ENCODE data around the gene TMEM244. TPM values are rescaled to one million over a fixed set of nuclear protein-coding genes. Genes with fewer than 3 reads are reported as not detected.

Gene TMEM244
- total RNA-seq, 1 experiment from 2014 or later = not detected

DNA sequence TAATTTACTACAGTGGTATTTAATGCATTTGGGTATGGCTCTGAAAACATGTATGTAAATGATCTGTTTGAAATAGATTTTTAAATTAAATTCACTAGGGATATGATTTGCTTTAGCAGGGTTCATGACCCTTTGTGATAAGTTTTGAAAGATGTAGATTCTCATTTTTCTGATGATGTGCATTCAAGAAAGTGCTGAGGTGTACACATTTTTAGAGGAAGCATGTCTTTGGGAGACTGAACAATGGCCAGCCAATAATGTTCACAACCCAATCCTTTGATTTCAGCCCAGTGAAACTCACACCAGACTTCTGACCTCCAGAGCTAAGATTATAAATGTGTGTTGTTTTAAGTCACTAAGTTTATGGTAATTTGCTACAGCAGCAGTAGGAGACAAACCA lies 71.1 kb downstream of the TMEM244 start:
- TF ChIP-seq, protein P1, sequence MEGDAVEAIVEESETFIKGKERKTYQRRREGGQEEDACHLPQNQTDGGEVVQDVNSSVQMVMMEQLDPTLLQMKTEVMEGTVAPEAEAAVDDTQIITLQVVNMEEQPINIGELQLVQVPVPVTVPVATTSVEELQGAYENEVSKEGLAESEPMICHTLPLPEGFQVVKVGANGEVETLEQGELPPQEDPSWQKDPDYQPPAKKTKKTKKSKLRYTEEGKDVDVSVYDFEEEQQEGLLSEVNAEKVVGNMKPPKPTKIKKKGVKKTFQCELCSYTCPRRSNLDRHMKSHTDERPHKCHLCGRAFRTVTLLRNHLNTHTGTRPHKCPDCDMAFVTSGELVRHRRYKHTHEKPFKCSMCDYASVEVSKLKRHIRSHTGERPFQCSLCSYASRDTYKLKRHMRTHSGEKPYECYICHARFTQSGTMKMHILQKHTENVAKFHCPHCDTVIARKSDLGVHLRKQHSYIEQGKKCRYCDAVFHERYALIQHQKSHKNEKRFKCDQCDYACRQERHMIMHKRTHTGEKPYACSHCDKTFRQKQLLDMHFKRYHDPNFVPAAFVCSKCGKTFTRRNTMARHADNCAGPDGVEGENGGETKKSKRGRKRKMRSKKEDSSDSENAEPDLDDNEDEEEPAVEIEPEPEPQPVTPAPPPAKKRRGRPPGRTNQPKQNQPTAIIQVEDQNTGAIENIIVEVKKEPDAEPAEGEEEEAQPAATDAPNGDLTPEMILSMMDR (conservative IDR thresholded peaks at IDR 0.05; ENCODE audit: low read depth, low read length) = no peak
- TF ChIP-seq EZH2phosphoT487 (IDR thresholded peaks at IDR 0.05; ENCODE audit: borderline replicate concordance, low read length) = no peak
- no peak for TF ChIP-seq EZH2 (IDR thresholded peaks at IDR 0.05; ENCODE audit: low read length, unreplicated experiment)
- BruUV-seq (replicated peaks) = no TSS peak
- no peaks in the 10 kb centered on the region for H3F3A ChIP-seq (ENCODE audit: low read length, unreplicated experiment)
- H3K79me2 ChIP-seq (ENCODE audit: low read length) = no peaks in the 10 kb centered on the region
- H3K4me2 ChIP-seq (ENCODE audit: low read length) = no peak overlapping the region
- no peaks in the 10 kb centered on the region for H3K9me2 ChIP-seq (replicated peaks; ENCODE audit: low read length)
- no peak for ATAC-seq
- no peak overlapping the region for H3K4me3 ChIP-seq (ENCODE audit: low read length)
- POLR2A ChIA-PET (ENCODE audit: unreplicated experiment) = no interaction called here
- no peaks in the 10 kb centered on the region for H3K9me3 ChIP-seq (ENCODE audit: low read length)
- no peaks in the 10 kb centered on the region for H3K36me3 ChIP-seq (ENCODE audit: low read depth, low read length)
- H3K4me1 ChIP-seq (ENCODE audit: insufficient read depth, low read length) = peaks cover 3% of the 10 kb centered on the region; the same call in 1 of the 2 replicates
- no peak overlapping the region for H3K9ac ChIP-seq (ENCODE audit: low read length)
- H3K27me3 ChIP-seq (ENCODE audit: low read length) = no peaks in the 10 kb centered on the region
- CTCF ChIA-PET = no interaction called here
- no peak overlapping the region for H2AFZ ChIP-seq (ENCODE audit: low read length)
- intact Hi-C loops (cut with micrococcal nuclease) = no loop called here
- H3K27ac ChIP-seq (ENCODE audit: low read length) = no peak overlapping the region
- no peaks in the 10 kb centered on the region for H4K20me1 ChIP-seq (ENCODE audit: low read length)
- no peak for DNase-seq

DNA sequence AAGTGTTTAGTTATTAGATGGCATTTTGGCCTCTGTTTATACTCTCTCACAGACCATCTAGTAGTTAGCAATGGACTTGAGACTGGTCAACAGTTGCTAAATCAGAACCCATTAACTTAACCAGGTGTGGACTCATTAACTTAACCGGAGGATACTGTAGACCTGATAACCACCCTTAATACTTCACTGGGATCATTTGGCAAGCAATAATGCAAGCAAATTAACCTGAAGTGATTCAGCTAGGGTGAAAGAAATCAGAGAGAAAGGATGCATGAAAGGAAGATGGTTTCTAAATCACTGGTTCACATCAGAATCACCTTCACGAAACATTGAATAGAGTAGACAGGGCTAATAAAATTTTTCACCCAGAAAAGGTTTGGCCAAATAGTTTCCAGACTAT lies 73.3 kb downstream of the TMEM244 start:
- ATAC-seq (no peak), DNase-seq (no peak)
- ChIA-PET CTCF (no interaction called here), POLR2A (ENCODE audit: unreplicated experiment) (no interaction called here)
- Histone ChIP-seq H3K79me2 (ENCODE audit: low read length) (no peaks in the 10 kb centered on the region), H3K27ac (ENCODE audit: low read length) (no peak overlapping the region), H3K9me2 (replicated peaks; ENCODE audit: low read length) (no peaks in the 10 kb centered on the region), H2AFZ (ENCODE audit: low read length) (no peak overlapping the region), H4K20me1 (ENCODE audit: low read length) (no peaks in the 10 kb centered on the region), H3K36me3 (ENCODE audit: low read depth, low read length) (no peaks in the 10 kb centered on the region), H3K4me2 (ENCODE audit: low read length) (no peak overlapping the region), H3K27me3 (ENCODE audit: low read length) (no peaks in the 10 kb centered on the region), H3K9ac (ENCODE audit: low read length) (no peak overlapping the region), H3K4me1 (ENCODE audit: insufficient read depth, low read length) (peaks cover 7% of the 10 kb centered on the region; the same call in 1 of the 2 replicates), H3F3A (ENCODE audit: low read length, unreplicated experiment) (no peaks in the 10 kb centered on the region), H3K9me3 (ENCODE audit: low read length) (no peaks in the 10 kb centered on the region), H3K4me3 (ENCODE audit: low read length) (no peak overlapping the region)
- TF ChIP-seq EZH2phosphoT487 (IDR thresholded peaks at IDR 0.05; ENCODE audit: borderline replicate concordance, low read length) (no peak), EZH2 (IDR thresholded peaks at IDR 0.05; ENCODE audit: low read length, unreplicated experiment) (no peak)
- TF ChIP-seq, protein P1 (conservative IDR thresholded peaks at IDR 0.05; ENCODE audit: low read depth, low read length) = no peak
- intact Hi-C loops (cut with micrococcal nuclease) = no loop called here
- BruUV-seq (replicated peaks) = no TSS peak

DNA sequence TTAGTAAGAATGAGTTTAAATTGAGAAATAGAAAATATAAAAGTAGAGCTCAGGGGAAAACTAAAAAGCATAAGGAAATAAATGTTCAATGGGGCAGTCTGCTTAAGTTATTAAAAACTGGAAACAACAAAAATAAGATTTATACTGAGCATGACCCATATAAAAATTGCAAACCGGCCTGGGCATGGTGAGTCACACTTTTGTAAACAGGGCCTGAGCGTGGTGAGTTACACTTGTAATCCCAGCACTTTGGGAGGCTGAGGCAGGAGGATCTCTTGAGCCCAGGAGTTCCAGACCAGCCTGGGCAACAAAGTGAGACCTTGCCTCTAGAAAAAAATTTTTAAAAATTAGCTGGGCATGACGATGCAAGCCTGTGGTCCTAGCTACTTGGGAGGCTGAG lies 74.6 kb downstream of the TMEM244 start:
- Histone ChIP-seq H3K9ac (ENCODE audit: low read length) (no peak overlapping the region), H3K9me3 (ENCODE audit: low read length) (no peaks in the 10 kb centered on the region), H3F3A (ENCODE audit: low read length, unreplicated experiment) (no peaks in the 10 kb centered on the region), H3K4me2 (ENCODE audit: low read length) (no peak overlapping the region), H3K9me2 (replicated peaks; ENCODE audit: low read length) (no peaks in the 10 kb centered on the region), H3K27ac (ENCODE audit: low read length) (no peak overlapping the region), H3K4me1 (ENCODE audit: insufficient read depth, low read length) (peaks cover 7% of the 10 kb centered on the region; the same call in 1 of the 2 replicates), H3K27me3 (ENCODE audit: low read length) (no peaks in the 10 kb centered on the region), H3K4me3 (ENCODE audit: low read length) (no peak overlapping the region), H3K79me2 (ENCODE audit: low read length) (no peaks in the 10 kb centered on the region), H3K36me3 (ENCODE audit: low read depth, low read length) (no peaks in the 10 kb centered on the region), H2AFZ (ENCODE audit: low read length) (no peak overlapping the region), H4K20me1 (ENCODE audit: low read length) (no peaks in the 10 kb centered on the region)
- ChIA-PET POLR2A (ENCODE audit: unreplicated experiment) (no interaction called here), CTCF (no interaction called here)
- no TSS peak for BruUV-seq (replicated peaks)
- DNase-seq = peak; percentile 65
- TF ChIP-seq EZH2phosphoT487 (IDR thresholded peaks at IDR 0.05; ENCODE audit: borderline replicate concordance, low read length) (no peak), EZH2 (IDR thresholded peaks at IDR 0.05; ENCODE audit: low read length, unreplicated experiment) (no peak)
- TF ChIP-seq, protein P1 (conservative IDR thresholded peaks at IDR 0.05; ENCODE audit: low read depth, low read length) = no peak
- peak; percentile 78 for ATAC-seq
- intact Hi-C loops (cut with micrococcal nuclease) = no loop called here
